DMS114 treated with DMSO at 0.1 percent for 48 hours (cell line): ENCODE measurements around the gene RPP21.

Experiments
- DNase-seq: peaks from one replicate; lab custom pipeline; 2025; ENCODE audit not compliant: unreplicated experiment; lab: John Stamatoyannopoulos, UW

The RPP21 gene

GRCh38 chr6:30344868-30345671, at the start of gene RPP21:
TSS of gene RPP21 (plus strand) at chr6:30345156. CDS start at chr6:30345172, 16 bp downstream.
- peak; percentile 82 for DNase-seq

- no peak for DNase-seq
These were observed 49.1 kb upstream of the RPP21 start for GRCh38 chr6:30295837-30296236.

GRCh38 chr6:30304002-30304401, 41.0 kb upstream of the RPP21 start:
- DNase-seq, result no peak

- no peak for DNase-seq
These were observed 33.9 kb upstream of the RPP21 start for GRCh38 chr6:30311101-30311500.

GRCh38 chr6:30311671-30312070, 33.3 kb upstream of the RPP21 start:
- no peak for DNase-seq

- no peak for DNase-seq
These were observed 32.7 kb upstream of the RPP21 start for GRCh38 chr6:30312266-30312665.

- no peak for DNase-seq
These were observed 32.2 kb upstream of the RPP21 start for GRCh38 chr6:30312676-30313321.

- no peak for DNase-seq
These were observed 29.8 kb upstream of the RPP21 start for GRCh38 chr6:30315156-30315555.

- no peak for DNase-seq
These were observed 26.9 kb upstream of the RPP21 start for GRCh38 chr6:30317913-30318589.

- no peak for DNase-seq
These were observed 25.7 kb upstream of the RPP21 start for GRCh38 chr6:30319146-30319835.

- DNase-seq, result no peak
These were observed 23.1 kb upstream of the RPP21 start for GRCh38 chr6:30321692-30322388.

GRCh38 chr6:30322527-30323501, 22.1 kb upstream of the RPP21 start:
- DNase-seq, result no peak

- DNase-seq, result no peak
These were observed 21.1 kb upstream of the RPP21 start for GRCh38 chr6:30323806-30324205.

- peak; percentile 84 for DNase-seq
These were observed 19.6 kb upstream of the RPP21 start for GRCh38 chr6:30325150-30325872.

GRCh38 chr6:30325873-30326525, 19.0 kb upstream of the RPP21 start:
- DNase-seq, result peak; percentile 88

GRCh38 chr6:30326526-30327231, 18.3 kb upstream of the RPP21 start, which contains the start of gene TRIM39:
TSS of gene TRIM39 (plus strand) at chr6:30326927. CDS start at chr6:30329318, 2,391 bp downstream.
- peak; percentile 89 for DNase-seq

- no peak for DNase-seq
These were observed 17.7 kb upstream of the RPP21 start for GRCh38 chr6:30327232-30327746.
